Spleen (tissue), 13 donors: ENCODE results near the gene TCL1A. TPM values are rescaled to one million over a fixed set of nuclear protein-coding genes. Genes with fewer than 3 reads are reported as not detected.
"Not testable (repeated sequence)": the region's sequence is repeated elsewhere in the genome, so short reads cannot be mapped to it uniquely, and the experiment has no call there.

Source experiments
- DNase-seq: peaks from one replicate; pipeline ENCODE4 v3.0.0-alpha.2; 2020
- H3K27ac ChIP-seq, 8 donors: fragments of 200-600 bp; sonication (generic) in 7 of 8; 1 replicate in 4 of 8; 2 replicates in 4 of 8; pipeline versions ENCODE4 v1.5.0 to v1.8.0; 2016 to 2021; ENCODE audit warnings: inconsistent platforms in 4 of 8, mild to moderate bottlenecking in 4 of 8, moderate library complexity in 1 of 8
- H3K27me3 ChIP-seq, 7 donors: fragments of 200-600 bp; sonication (generic) in 6 of 7; replicated peaks in 1 of 7; 1 replicate in 4 of 7; 2 replicates in 3 of 7; pipeline versions ENCODE4 v1.5.0 to v1.8.0; 2016 to 2021; ENCODE audit warnings: inconsistent platforms in 3 of 7, mild to moderate bottlenecking in 1 of 7
- H3K36me3 ChIP-seq, 6 donors: fragments of 200-600 bp; sonication (generic) in 5 of 6; 1 replicate in 4 of 6; 2 replicates in 2 of 6; pipeline versions ENCODE4 v1.5.0 to v1.8.0; 2016 to 2021; ENCODE audit warnings: inconsistent platforms in 2 of 6
- H3K4me1 ChIP-seq, 6 donors: fragments of 200-600 bp; sonication (generic) in 5 of 6; 1 replicate in 3 of 6; 2 replicates in 3 of 6; pipeline versions ENCODE4 v1.5.0 to v1.8.0; 2016 to 2021; ENCODE audit warnings: inconsistent platforms in 3 of 6
- H3K4me3 ChIP-seq, 8 donors: fragments of 200-600 bp; sonication (generic) in 7 of 8; 1 replicate in 4 of 8; 2 replicates in 4 of 8; pipeline versions ENCODE4 v1.5.0 to v1.8.0; 2016 to 2021; ENCODE audit warnings: inconsistent platforms in 4 of 8, mild to moderate bottlenecking in 4 of 8, moderate library complexity in 2 of 8
- H3K9me3 ChIP-seq, 8 donors: fragments of 200-600 bp; sonication (generic) in 7 of 8; 1 replicate in 4 of 8; 2 replicates in 4 of 8; pipeline versions ENCODE4 v1.5.0 to v1.8.0; 2016 to 2021; ENCODE audit warnings: inconsistent platforms in 4 of 8
- CTCF ChIP-seq, 11 experiments: fragments of 200-600 bp in 7 of 11; fragments of 450-650 bp in 4 of 11; sonication (generic) in 4 of 11; IDR thresholded peaks in 8 of 11; conservative IDR thresholded peaks in 3 of 11; 1 replicate in 7 of 11; 2 replicates in 4 of 11; pipeline versions ENCODE4 v1.4.0 to v1.8.0; 2016 to 2021; ENCODE audit warnings: antibody characterized with exemption in 11 of 11, inconsistent platforms in 4 of 11, mild to moderate bottlenecking in 1 of 11
- POLR2A ChIP-seq, 3 donors: fragments of 450-650 bp; IDR thresholded peaks; one replicate each; pipeline ENCODE4 v1.5.1; 2017; ENCODE audit warnings: antibody characterized with exemption in 3 of 3, mild to moderate bottlenecking in 1 of 3
- POLR2AphosphoS5 ChIP-seq, 3 donors: sonication (generic); formaldehyde crosslinking; IDR thresholded peaks; one replicate each; pipeline ENCODE4 v1.5.1; 2017; ENCODE audit warnings: antibody characterized with exemption in 3 of 3
- WGBS, 5 donors: extraction: QIAGEN DNeasy Blood & Tissue Kit in 3 of 5; methylation state at CpG; one replicate each; pipeline versions ENCODE4 v1.1.5 to v1.1.7; 2013 to 2018; 5-methylcytosine and 5-hydroxymethylcytosine counted together
- intact Hi-C: fragments of 100-400 bp; cut with DNase I; formaldehyde crosslinking; loops from one replicate; pipeline ENCODE4 v1.15.0; 2023; ENCODE audit warnings: low total_unique reads
- long read RNA-seq, 2 donors: transcript quantifications; one replicate each; lab custom pipeline, GENCODE V29; 2026
- polyA plus RNA-seq, 3 donors: library from polyadenylated mRNA; stranded (reverse); fragments of 200-250 nt; gene quantifications; one replicate each; pipeline ENCODE4 v1.2.1, GENCODE V29; 2013
- total RNA-seq, 7 donors: library from RNA; depleted of rRNA in 3 of 7; stranded (reverse); fragments of >200 nt in 3 of 7; fragmentation: NEBNext Ultra II Directional in 4 of 7; extraction: Animal tissue kit (Norgen Biotek cat#: 25700) in 4 of 7; gene quantifications; one replicate each; pipeline versions ENCODE4 v1.1.0 to v1.2.1, GENCODE V29; 2016 to 2021
- donor health status: healthy with polysubstance abuse.
- donor health status: DM: no; HTN: no; CAD: no; lungs with moderate emphysema.
- donor health status: DM: no; HTN: no; CAD: no.
- donor health status: Bipolar disorder and iron deficiency.
- donor health status: healthy.
- donor health status: DM: no; HTN: no; CAD: no.
- donor health status: DM: yes; HTN: yes; CAD: no.

TCL1A gene
- total RNA-seq = 100 to 1,000 TPM in 1 of 7 donors, 10 to 100 TPM in 6; 28.0 to 117 (median 61.8) TPM
- 100 to 1,000 TPM in 1 of 3 donors, 10 to 100 TPM in 2; 12.8 to 520 (median 75.1) TPM for polyA plus RNA-seq
- long read RNA-seq, donor 1, transcript TCL1A-203 (4 exons, 1,391 nt) = minor isoform, 17 of 50 reads
- long read RNA-seq, donor 1, transcript TCL1A-201 (4 exons, 1,395 nt) = major isoform, 27 of 50 reads
- long read RNA-seq, donor 1, partial matches to known transcripts = 5 of 50 reads
- long read RNA-seq, donor 1, other reads (novel, unspliced or antisense) = 0 of 50 reads
- long read RNA-seq, donor 2, transcript TCL1A-203 (4 exons, 1,391 nt) = minor isoform, 24 of 53 reads
- long read RNA-seq, donor 2, transcript TCL1A-201 (4 exons, 1,395 nt) = major isoform, 29 of 53 reads
- long read RNA-seq, donor 2, partial matches to known transcripts = 0 of 53 reads
- long read RNA-seq, donor 2, other reads (novel, unspliced or antisense) = 0 of 53 reads

- no peaks in the 10 kb centered on the region for H3K36me3 ChIP-seq
- peak within 1 kb of the TSS in 6 of 8 donors; percentile 1 to 68 (median 34) for H3K4me3 ChIP-seq
- H3K9me3 ChIP-seq = no peaks in the 10 kb centered on the region
- H3K4me1 ChIP-seq = peaks cover 0 to 22% (median 0%) of the 10 kb centered on the region in 6 donors
- DNase-seq = peak; percentile 90
- TF ChIP-seq CTCF (IDR thresholded peaks at IDR 0.05 in 8 of 11, conservative IDR thresholded peaks at IDR 0.05 in 3 of 11) = peak in 3 of 11 experiments; percentile 7 to 46 (median 32)
- peak; percentile 89 to 93 (median 93) for TF ChIP-seq POLR2AphosphoS5 (IDR thresholded peaks at IDR 0.05)
- TF ChIP-seq POLR2A (IDR thresholded peaks at IDR 0.05) = peak in 2 of 3 donors; percentile 48 to 55
- peaks cover 0 to 46% (median 16%) of the 10 kb centered on the region in 7 donors for H3K27me3 ChIP-seq
- WGBS, 5 donors = 34 to 80% (median 39%) methylated on average over 10 to 47 of the region's 47 CpGs
- intact Hi-C loops = no loop called here
- peak within 1 kb of the TSS in 6 of 8 donors; percentile 20 to 90 (median 64) for H3K27ac ChIP-seq
These were observed at the start of gene TCL1A for GRCh38 chr14:95713596-95714371. TSS of gene TCL1A (minus strand) at chr14:95714125. CDS start at chr14:95714066, 59 bp downstream.

GRCh38 chr14:95763032-95763431 is 49.1 kb upstream of the TCL1A start:
- 72 to 87% (median 77%) methylated on average over 4 of the region's 4 CpGs for WGBS, 5 donors
- intact Hi-C loops, H3K36me3 ChIP-seq, H3K9me3 ChIP-seq, H3K4me1 ChIP-seq, H3K27ac ChIP-seq, H3K4me3 ChIP-seq, DNase-seq: not testable (repeated sequence)
- peaks cover 0 to 23% (median 0%) of the 10 kb centered on the region in 7 donors for H3K27me3 ChIP-seq

- 46 to 60% (median 53%) methylated on average over 6 of the region's 6 CpGs for WGBS, 5 donors
- Histone ChIP-seq H3K36me3 (no peaks in the 10 kb centered on the region), H3K27me3 (peaks cover 0 to 23% (median 0%) of the 10 kb centered on the region in 7 donors), H3K4me3 (no peak overlapping the region), H3K27ac (no peak overlapping the region), H3K4me1 (no peaks in the 10 kb centered on the region), H3K9me3 (no peaks in the 10 kb centered on the region)
- no peak for DNase-seq
- intact Hi-C loops = no loop called here
- TF ChIP-seq CTCF (IDR thresholded peaks at IDR 0.05 in 8 of 11, conservative IDR thresholded peaks at IDR 0.05 in 3 of 11) = no peak
- TF ChIP-seq POLR2A (IDR thresholded peaks at IDR 0.05) = no peak
- TF ChIP-seq POLR2AphosphoS5 (IDR thresholded peaks at IDR 0.05) = no peak
These were observed 47.5 kb upstream of the TCL1A start for GRCh38 chr14:95761436-95761835.

- intact Hi-C loops = no loop called here
- Histone ChIP-seq H3K27me3 (peaks cover 0 to 23% (median 0%) of the 10 kb centered on the region in 7 donors), H3K36me3 (no peaks in the 10 kb centered on the region), H3K4me3 (no peak overlapping the region), H3K27ac (no peak overlapping the region), H3K4me1 (no peaks in the 10 kb centered on the region), H3K9me3 (no peaks in the 10 kb centered on the region)
- DNase-seq = no peak
- TF ChIP-seq POLR2AphosphoS5 (IDR thresholded peaks at IDR 0.05) (no peak), POLR2A (IDR thresholded peaks at IDR 0.05) (no peak), CTCF (IDR thresholded peaks at IDR 0.05 in 8 of 11, conservative IDR thresholded peaks at IDR 0.05 in 3 of 11) (no peak)
- 63 to 85% (median 78%) methylated on average over 3 of the region's 3 CpGs for WGBS, 5 donors
These were observed 46.7 kb upstream of the TCL1A start for GRCh38 chr14:95760596-95760995.
